ENCODE measurements around the gene CAPNS2. TPM values are rescaled to one million over a fixed set of nuclear protein-coding genes. Genes with fewer than 3 reads are reported as not detected.

CAPNS2 gene
- total and polyA plus RNA-seq, 9 of the 15 experiments (the other 6 are each of a cell fraction or from before 2014, with no cell fraction given): 0.12 to 0.65 (median 0.24) TPM; not detected in 2

DNA sequence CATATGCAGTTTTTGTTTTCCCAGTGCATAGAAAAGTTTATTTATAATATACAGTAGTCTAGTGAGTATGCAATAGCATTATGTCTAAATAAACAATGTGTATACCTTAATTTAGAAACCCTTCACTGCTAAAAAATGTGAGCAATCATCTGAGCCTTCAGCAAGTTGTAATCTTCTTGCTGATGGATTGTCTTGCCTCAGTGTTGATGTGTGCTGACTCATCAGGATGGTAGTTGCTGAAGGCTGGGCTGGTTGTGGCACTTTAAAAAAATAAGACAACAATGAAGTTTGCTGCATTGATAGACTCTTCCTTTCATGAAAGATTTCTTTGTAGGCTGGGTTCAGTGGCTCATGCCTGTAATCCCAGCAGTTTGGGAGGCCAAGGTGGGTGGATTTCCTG lies 13.9 kb upstream of the CAPNS2 start:
- POLR2A ChIA-PET: no interaction called here
- no peak for FAIRE-seq
- H3K9me1 ChIP-seq (ENCODE audit: control insufficient read depth, insufficient read depth, low read length): no peaks in the 10 kb centered on the region
- TF ChIP-seq, protein P1, sequence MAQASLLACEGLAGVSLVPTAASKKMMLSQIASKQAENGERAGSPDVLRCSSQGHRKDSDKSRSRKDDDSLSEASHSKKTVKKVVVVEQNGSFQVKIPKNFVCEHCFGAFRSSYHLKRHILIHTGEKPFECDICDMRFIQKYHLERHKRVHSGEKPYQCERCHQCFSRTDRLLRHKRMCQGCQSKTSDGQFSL (CRISPR knock-in tag; IDR thresholded peaks at IDR 0.05): no peak
- TF ChIP-seq, protein P1 (tag; IDR thresholded peaks at IDR 0.05): no peak
- TF ChIP-seq, protein P2, sequence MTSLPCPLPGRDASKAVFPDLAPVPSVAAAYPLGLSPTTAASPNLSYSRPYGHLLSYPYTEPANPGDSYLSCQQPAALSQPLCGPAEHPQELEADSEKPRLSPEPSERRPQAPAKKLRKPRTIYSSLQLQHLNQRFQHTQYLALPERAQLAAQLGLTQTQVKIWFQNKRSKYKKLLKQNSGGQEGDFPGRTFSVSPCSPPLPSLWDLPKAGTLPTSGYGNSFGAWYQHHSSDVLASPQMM (CRISPR knock-in tag; IDR thresholded peaks at IDR 0.05): no peak
- TF ChIP-seq, protein P3, sequence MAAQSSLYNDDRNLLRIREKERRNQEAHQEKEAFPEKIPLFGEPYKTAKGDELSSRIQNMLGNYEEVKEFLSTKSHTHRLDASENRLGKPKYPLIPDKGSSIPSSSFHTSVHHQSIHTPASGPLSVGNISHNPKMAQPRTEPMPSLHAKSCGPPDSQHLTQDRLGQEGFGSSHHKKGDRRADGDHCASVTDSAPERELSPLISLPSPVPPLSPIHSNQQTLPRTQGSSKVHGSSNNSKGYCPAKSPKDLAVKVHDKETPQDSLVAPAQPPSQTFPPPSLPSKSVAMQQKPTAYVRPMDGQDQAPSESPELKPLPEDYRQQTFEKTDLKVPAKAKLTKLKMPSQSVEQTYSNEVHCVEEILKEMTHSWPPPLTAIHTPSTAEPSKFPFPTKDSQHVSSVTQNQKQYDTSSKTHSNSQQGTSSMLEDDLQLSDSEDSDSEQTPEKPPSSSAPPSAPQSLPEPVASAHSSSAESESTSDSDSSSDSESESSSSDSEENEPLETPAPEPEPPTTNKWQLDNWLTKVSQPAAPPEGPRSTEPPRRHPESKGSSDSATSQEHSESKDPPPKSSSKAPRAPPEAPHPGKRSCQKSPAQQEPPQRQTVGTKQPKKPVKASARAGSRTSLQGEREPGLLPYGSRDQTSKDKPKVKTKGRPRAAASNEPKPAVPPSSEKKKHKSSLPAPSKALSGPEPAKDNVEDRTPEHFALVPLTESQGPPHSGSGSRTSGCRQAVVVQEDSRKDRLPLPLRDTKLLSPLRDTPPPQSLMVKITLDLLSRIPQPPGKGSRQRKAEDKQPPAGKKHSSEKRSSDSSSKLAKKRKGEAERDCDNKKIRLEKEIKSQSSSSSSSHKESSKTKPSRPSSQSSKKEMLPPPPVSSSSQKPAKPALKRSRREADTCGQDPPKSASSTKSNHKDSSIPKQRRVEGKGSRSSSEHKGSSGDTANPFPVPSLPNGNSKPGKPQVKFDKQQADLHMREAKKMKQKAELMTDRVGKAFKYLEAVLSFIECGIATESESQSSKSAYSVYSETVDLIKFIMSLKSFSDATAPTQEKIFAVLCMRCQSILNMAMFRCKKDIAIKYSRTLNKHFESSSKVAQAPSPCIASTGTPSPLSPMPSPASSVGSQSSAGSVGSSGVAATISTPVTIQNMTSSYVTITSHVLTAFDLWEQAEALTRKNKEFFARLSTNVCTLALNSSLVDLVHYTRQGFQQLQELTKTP (IDR thresholded peaks at IDR 0.05; ENCODE audit: low read depth in 1 of 2, partially characterized antibody in 2 of 2): no peak
- TF ChIP-seq MAFK (IDR thresholded peaks at IDR 0.05; ENCODE audit: low read length) (peak; percentile 74), COPS2 (conservative IDR thresholded peaks at IDR 0.05) (no peak)
- TF ChIP-seq, protein P4, sequence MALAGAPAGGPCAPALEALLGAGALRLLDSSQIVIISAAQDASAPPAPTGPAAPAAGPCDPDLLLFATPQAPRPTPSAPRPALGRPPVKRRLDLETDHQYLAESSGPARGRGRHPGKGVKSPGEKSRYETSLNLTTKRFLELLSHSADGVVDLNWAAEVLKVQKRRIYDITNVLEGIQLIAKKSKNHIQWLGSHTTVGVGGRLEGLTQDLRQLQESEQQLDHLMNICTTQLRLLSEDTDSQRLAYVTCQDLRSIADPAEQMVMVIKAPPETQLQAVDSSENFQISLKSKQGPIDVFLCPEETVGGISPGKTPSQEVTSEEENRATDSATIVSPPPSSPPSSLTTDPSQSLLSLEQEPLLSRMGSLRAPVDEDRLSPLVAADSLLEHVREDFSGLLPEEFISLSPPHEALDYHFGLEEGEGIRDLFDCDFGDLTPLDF (CRISPR knock-in tag; IDR thresholded peaks at IDR 0.05): no peak
- TF ChIP-seq, protein P5, sequence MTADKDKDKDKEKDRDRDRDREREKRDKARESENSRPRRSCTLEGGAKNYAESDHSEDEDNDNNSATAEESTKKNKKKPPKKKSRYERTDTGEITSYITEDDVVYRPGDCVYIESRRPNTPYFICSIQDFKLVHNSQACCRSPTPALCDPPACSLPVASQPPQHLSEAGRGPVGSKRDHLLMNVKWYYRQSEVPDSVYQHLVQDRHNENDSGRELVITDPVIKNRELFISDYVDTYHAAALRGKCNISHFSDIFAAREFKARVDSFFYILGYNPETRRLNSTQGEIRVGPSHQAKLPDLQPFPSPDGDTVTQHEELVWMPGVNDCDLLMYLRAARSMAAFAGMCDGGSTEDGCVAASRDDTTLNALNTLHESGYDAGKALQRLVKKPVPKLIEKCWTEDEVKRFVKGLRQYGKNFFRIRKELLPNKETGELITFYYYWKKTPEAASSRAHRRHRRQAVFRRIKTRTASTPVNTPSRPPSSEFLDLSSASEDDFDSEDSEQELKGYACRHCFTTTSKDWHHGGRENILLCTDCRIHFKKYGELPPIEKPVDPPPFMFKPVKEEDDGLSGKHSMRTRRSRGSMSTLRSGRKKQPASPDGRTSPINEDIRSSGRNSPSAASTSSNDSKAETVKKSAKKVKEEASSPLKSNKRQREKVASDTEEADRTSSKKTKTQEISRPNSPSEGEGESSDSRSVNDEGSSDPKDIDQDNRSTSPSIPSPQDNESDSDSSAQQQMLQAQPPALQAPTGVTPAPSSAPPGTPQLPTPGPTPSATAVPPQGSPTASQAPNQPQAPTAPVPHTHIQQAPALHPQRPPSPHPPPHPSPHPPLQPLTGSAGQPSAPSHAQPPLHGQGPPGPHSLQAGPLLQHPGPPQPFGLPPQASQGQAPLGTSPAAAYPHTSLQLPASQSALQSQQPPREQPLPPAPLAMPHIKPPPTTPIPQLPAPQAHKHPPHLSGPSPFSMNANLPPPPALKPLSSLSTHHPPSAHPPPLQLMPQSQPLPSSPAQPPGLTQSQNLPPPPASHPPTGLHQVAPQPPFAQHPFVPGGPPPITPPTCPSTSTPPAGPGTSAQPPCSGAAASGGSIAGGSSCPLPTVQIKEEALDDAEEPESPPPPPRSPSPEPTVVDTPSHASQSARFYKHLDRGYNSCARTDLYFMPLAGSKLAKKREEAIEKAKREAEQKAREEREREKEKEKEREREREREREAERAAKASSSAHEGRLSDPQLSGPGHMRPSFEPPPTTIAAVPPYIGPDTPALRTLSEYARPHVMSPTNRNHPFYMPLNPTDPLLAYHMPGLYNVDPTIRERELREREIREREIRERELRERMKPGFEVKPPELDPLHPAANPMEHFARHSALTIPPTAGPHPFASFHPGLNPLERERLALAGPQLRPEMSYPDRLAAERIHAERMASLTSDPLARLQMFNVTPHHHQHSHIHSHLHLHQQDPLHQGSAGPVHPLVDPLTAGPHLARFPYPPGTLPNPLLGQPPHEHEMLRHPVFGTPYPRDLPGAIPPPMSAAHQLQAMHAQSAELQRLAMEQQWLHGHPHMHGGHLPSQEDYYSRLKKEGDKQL (CRISPR knock-in tag; IDR thresholded peaks at IDR 0.05; ENCODE audit: borderline replicate concordance): no peak

More for the DNA sequence above, 13.9 kb upstream of the CAPNS2 start:
- H3K79me2 ChIP-seq (ENCODE audit: control insufficient read depth, insufficient read depth, low read length): no peaks in the 10 kb centered on the region
- no peak overlapping the region for H3K9ac ChIP-seq (ENCODE audit: insufficient read depth in 1 of 2, low read depth in 2 of 2, low read length in 2 of 2)
- BruUV-seq (replicated peaks): no TSS peak
- in situ Hi-C loops (cut with MboI) (no loop called here), intact Hi-C loops (cut with micrococcal nuclease) (no loop called here)
- no peaks in the 10 kb centered on the region for H3K4me1 ChIP-seq (replicated peaks in 1 of 2; ENCODE audit: control insufficient read depth in 2 of 2, insufficient read depth in 2 of 2, low read length in 2 of 2)
- H3K27ac ChIP-seq (ENCODE audit: extremely low read depth, low read depth, low read length): no peak overlapping the region
- no peaks in the 10 kb centered on the region for H3K36me3 ChIP-seq (ENCODE audit: control insufficient read depth, insufficient read depth, low read length)
- no peak for ATAC-seq
- no peaks in the 10 kb centered on the region for H3K27me3 ChIP-seq (ENCODE audit: control insufficient read depth in 2 of 2, insufficient read depth in 2 of 2, low read length in 2 of 2)
- H3K9me3 ChIP-seq (replicated peaks; ENCODE audit: control insufficient read depth, insufficient read depth, low read depth, low read length): no peaks in the 10 kb centered on the region
- CTCF ChIA-PET (ENCODE audit: low intra/inter-chr PET ratio): no interaction called here
- no peaks in the 10 kb centered on the region for H4K20me1 ChIP-seq (replicated peaks; ENCODE audit: control insufficient read depth, insufficient read depth, low read length)
- H3K4me3 ChIP-seq: no peak overlapping the region
- H2AFZ ChIP-seq (ENCODE audit: low read depth, low read length): no peak overlapping the region
- peak in 1 of 4 experiments; percentile 18 for DNase-seq (ENCODE audit: extremely low read depth in 1 of 4, low spot score in 3 of 4)
- no peak overlapping the region for H3K4me2 ChIP-seq (ENCODE audit: insufficient read depth, low read length)

Measured in K562 (cell line).